Testis (tissue), 3 donors: ENCODE measurements around the gene DDR2. TPM values are rescaled to one million over a fixed set of nuclear protein-coding genes. Genes with fewer than 3 reads are reported as not detected.

Source experiments
- DNase-seq: peaks from one replicate; pipeline ENCODE4 v3.0.0-alpha.2; 2019
- H3K27ac ChIP-seq, 2 donors: fragments of 200-600 bp; sonication (generic); one replicate each; pipeline ENCODE4 v1.5.1; 2019
- H3K27me3 ChIP-seq: fragments of 200-600 bp; sonication (generic); one replicate; pipeline ENCODE4 v1.5.1; 2019
- H3K36me3 ChIP-seq: fragments of 200-600 bp; sonication (generic); one replicate; pipeline ENCODE4 v1.5.1; 2017; ENCODE audit warnings: low read depth; ENCODE audit errors: missing control alignments
- H3K4me1 ChIP-seq: fragments of 200-600 bp; sonication (generic); one replicate; pipeline ENCODE4 v1.5.1; 2019
- H3K4me3 ChIP-seq, 2 donors: fragments of 200-600 bp; sonication (generic); one replicate each; pipeline ENCODE4 v1.5.1; 2017 to 2019
- H3K9me3 ChIP-seq: fragments of 200-600 bp; sonication (generic); one replicate; pipeline ENCODE4 v1.5.1; 2017
- POLR2A ChIP-seq: fragments of 450-650 bp; IDR thresholded peaks from one replicate; pipeline ENCODE4 v1.6.1; 2017; ENCODE audit warnings: antibody characterized with exemption, mild to moderate bottlenecking, moderate library complexity
- WGBS, 2 donors: methylation state at CpG; one replicate each; pipeline ENCODE4 v1.1.5; 2018; 5-methylcytosine and 5-hydroxymethylcytosine counted together
- intact Hi-C: fragments of 100-400 bp; cut with DNase I; formaldehyde crosslinking; loops from one replicate; pipeline ENCODE4 v1.15.1; 2023; ENCODE audit warnings: low total_unique reads
- polyA plus RNA-seq: library from polyadenylated mRNA; stranded (reverse); fragments of 350-450 nt; fragmentation: Illumina TruSeq; extraction: RNeasy Lipid Tissue Mini Kit (QIAGEN cat#74804); gene quantifications from one replicate; pipeline ENCODE4 v1.2.3, GENCODE V29; 2014; ENCODE audit warnings: low read depth, low replicate concordance; ENCODE audit not compliant: insufficient read depth
- total RNA-seq, 2 donors: library from RNA; depleted of rRNA; stranded (reverse); fragments of >200 nt; gene quantifications; one replicate each; pipeline ENCODE4 v1.2.3, GENCODE V29; 2016
- TF ChIP-seq, protein P1 (sequence below), 3 experiments: fragments of 450-650 bp in 2 of 3; fragments of 200-600 bp in 1 of 3; sonication (generic) in 1 of 3; IDR thresholded peaks; one replicate each; pipeline ENCODE4 v1.5.1; 2016 to 2019; ENCODE audit warnings: antibody characterized with exemption in 3 of 3, mild to moderate bottlenecking in 2 of 3, moderate library complexity in 1 of 3

The DDR2 gene
- total and polyA plus RNA-seq, 3 donors from 2014 or later = 9.0 to 13.2 (median 9.2) TPM

DNA sequence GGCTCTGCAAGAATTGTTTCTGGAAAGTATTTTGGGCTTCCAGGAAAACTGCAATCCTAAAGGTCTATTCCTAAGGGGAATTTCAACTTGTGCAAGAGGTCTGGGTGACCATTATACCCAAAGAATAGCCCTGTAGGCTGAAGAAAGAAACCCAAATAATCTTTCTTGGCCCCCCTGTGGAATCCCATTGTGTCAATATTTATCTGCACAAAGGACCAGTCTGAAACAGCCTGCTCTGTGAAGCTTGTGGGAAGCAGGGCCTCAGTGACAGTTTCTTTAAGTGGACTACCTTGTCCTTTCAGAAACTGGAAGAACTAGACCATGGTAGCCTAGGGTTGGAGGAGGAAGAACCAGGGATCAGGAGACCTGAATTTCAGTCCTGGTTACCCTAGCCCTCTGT is 99.8 kb downstream of the DDR2 start:
- intact Hi-C loops = no loop called here
- DNase-seq = no peak
- H3K36me3 ChIP-seq = no peaks in the 10 kb centered on the region
- no peaks in the 10 kb centered on the region for H3K27me3 ChIP-seq
- H3K27ac ChIP-seq = no peak overlapping the region
- no peaks in the 10 kb centered on the region for H3K9me3 ChIP-seq
- H3K4me3 ChIP-seq = no peak overlapping the region
- TF ChIP-seq, protein P1, sequence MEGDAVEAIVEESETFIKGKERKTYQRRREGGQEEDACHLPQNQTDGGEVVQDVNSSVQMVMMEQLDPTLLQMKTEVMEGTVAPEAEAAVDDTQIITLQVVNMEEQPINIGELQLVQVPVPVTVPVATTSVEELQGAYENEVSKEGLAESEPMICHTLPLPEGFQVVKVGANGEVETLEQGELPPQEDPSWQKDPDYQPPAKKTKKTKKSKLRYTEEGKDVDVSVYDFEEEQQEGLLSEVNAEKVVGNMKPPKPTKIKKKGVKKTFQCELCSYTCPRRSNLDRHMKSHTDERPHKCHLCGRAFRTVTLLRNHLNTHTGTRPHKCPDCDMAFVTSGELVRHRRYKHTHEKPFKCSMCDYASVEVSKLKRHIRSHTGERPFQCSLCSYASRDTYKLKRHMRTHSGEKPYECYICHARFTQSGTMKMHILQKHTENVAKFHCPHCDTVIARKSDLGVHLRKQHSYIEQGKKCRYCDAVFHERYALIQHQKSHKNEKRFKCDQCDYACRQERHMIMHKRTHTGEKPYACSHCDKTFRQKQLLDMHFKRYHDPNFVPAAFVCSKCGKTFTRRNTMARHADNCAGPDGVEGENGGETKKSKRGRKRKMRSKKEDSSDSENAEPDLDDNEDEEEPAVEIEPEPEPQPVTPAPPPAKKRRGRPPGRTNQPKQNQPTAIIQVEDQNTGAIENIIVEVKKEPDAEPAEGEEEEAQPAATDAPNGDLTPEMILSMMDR (IDR thresholded peaks at IDR 0.05) = no peak
- no peak for TF ChIP-seq POLR2A
- peaks cover 11% of the 10 kb centered on the region for H3K4me1 ChIP-seq

DNA sequence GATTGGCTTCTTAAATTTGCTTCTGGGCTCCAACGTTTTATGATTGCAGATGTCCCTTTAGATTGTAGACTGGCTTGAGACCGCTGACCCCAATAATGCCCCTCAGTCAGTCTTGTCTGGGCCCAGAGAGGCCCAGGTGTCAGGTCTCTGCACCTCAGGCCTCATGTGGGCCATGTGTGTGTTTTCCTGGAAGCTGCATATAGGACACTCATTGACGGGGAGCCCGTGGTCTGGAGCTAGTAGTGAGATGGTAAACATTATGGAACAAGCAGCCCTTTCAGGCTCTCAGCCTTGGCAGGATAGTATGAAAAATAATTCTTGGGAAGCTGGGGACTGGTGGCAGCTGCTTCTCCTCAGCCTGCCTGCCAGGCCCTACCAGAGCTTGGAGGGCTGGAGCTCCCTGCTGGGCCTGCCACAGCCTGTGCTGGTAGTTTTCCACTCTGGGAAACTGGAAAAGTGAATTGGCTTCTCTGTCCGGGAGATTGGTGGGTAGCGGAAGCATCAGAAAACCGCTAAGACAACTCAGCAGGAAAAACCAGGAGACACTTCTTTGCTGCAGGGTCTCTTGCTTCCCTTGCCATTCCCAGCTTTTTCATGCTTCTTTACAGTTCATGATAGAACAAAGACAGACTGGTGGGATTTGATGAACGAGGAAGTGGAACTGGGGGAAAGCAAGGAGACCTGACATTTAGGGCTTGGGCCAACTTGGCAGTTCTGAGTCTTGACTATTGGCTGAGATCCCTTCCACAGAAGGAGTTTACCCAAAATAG is 100.5 kb downstream of the DDR2 start:
- Histone ChIP-seq H3K4me1 (peaks cover 11% of the 10 kb centered on the region), H3K4me3 (no peak overlapping the region), H3K9me3 (no peaks in the 10 kb centered on the region), H3K36me3 (no peaks in the 10 kb centered on the region), H3K27me3 (no peaks in the 10 kb centered on the region), H3K27ac (no peak overlapping the region)
- TF ChIP-seq, protein P1 (IDR thresholded peaks at IDR 0.05) = no peak
- no peak for TF ChIP-seq POLR2A
- intact Hi-C loops = no loop called here
- peak; percentile 23 for DNase-seq
- WGBS, 2 donors = 60 to 62% methylated on average over 8 of the region's 8 CpGs

DNA sequence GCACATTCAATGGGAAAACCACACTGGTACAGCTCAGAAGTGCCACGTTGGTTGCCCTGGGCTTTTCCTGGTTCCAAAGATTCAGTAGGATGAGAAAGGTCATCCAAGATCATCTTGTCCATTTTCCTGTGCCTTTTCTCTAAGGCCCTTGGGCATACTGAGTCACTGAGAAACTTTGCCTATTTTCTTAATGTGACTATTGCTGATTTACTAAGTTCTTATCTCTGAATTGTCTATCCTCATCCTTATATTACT is 101.0 kb downstream of the DDR2 start:
- no peaks in the 10 kb centered on the region for H3K9me3 ChIP-seq
- WGBS, 2 donors = 60 to 65% methylated on average over 1 of the region's 1 CpG
- TF ChIP-seq, protein P1 (IDR thresholded peaks at IDR 0.05) = no peak
- no peak for TF ChIP-seq POLR2A
- peaks cover 11% of the 10 kb centered on the region for H3K4me1 ChIP-seq
- no peaks in the 10 kb centered on the region for H3K36me3 ChIP-seq
- DNase-seq = no peak
- no peaks in the 10 kb centered on the region for H3K27me3 ChIP-seq
- no peak overlapping the region for H3K27ac ChIP-seq
- H3K4me3 ChIP-seq = no peak overlapping the region
- intact Hi-C loops = no loop called here

DNA sequence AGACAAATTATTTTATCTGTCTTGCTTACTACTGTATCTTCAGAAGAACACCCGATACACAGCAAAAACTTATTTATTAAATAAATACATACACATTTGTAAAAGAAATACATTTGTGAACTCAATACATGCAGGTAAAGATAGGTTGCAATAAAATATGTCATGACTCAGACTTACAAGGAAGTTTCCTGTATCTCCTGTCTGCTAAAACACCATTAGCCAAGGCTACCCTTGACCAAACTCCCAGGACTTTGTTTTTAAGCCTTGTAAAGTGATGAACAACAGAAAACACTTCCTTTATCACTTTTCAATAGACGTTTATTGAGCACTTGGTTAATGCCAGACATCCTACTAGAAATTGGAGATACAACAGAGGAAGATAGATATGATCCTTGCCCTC is 101.8 kb downstream of the DDR2 start:
- Histone ChIP-seq H3K4me1 (peaks cover 11% of the 10 kb centered on the region), H3K9me3 (no peaks in the 10 kb centered on the region), H3K27ac (no peak overlapping the region), H3K36me3 (no peaks in the 10 kb centered on the region), H3K27me3 (no peaks in the 10 kb centered on the region), H3K4me3 (no peak overlapping the region)
- 82 to 85% methylated on average over 2 of the region's 2 CpGs for WGBS, 2 donors
- TF ChIP-seq, protein P1 (IDR thresholded peaks at IDR 0.05) = no peak
- TF ChIP-seq POLR2A = no peak
- intact Hi-C loops = no loop called here
- DNase-seq = no peak

DNA sequence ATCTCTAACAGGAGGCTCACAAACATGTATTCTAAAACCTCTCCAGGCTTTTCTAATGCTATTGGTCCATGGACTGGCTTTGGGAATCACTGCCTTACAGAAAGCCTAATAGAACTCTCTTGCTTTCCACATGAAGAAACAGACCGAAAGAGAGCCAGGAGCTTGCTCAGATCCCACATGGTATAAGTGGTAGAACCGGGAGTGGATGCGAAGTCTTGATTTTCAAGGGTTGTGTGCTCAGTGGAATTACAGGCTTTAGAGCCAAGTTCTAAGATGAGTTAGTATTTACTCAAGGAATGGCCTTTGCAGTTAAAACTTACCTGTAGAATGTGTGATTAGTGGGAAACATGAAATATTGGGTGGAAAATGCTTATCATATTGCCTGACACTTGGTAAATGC is 103.9 kb downstream of the DDR2 start:
- Histone ChIP-seq H3K36me3 (no peaks in the 10 kb centered on the region), H3K4me3 (no peak overlapping the region), H3K27me3 (no peaks in the 10 kb centered on the region), H3K27ac (no peak overlapping the region), H3K4me1 (peaks cover 11% of the 10 kb centered on the region), H3K9me3 (no peaks in the 10 kb centered on the region)
- intact Hi-C loops = no loop called here
- no peak for DNase-seq
- 94 to 98% methylated on average over 3 of the region's 3 CpGs for WGBS, 2 donors
- TF ChIP-seq POLR2A = no peak
- TF ChIP-seq, protein P1 (IDR thresholded peaks at IDR 0.05) = no peak
